Activated CD8-positive, alpha-beta memory T cell treated with anti-CD3 and anti-CD28 coated beads for 48 hours (primary cell): ENCODE data around the gene ACAP1.

ENCODE experiments used
- DNase-seq, 3 experiments: peaks; one replicate each; pipeline ENCODE4 v3.0.0-alpha.2; 2020; ENCODE audit warnings: low read depth in 2 of 3, low spot score in 2 of 3

The ACAP1 gene

DNA sequence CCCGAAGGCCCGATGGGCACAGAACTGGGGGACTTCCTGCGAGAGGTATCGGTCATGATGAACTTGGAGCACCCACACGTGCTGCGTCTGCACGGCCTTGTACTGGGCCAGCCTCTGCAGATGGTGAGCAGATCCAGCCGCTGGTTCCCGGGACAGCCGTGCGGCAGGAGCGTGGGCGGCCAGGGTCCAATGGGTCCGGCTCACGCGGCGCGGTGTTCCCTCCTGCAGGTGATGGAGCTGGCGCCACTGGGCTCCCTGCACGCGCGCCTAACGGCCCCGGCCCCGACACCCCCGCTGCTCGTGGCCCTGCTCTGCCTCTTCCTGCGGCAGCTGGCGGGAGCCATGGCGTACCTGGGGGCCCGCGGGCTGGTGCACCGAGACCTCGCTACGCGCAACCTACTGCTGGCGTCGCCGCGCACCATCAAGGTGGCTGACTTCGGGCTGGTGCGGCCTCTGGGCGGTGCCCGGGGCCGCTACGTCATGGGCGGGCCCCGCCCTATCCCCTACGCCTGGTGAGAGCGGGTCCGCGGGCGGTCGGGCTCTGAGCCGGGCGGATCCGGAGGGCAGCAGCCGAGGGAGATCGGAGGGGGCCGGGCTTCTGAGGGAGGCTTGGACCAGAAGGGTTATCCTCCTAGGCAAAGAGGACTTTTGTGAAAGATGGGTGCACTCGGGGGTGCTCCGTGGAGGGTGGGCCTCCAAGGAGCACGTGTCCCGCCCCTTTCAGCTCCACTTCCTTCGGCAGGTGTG, 47.6 kb downstream of the ACAP1 start:
- DNase-seq: peak; percentile 47 to 68 (median 58)

DNA sequence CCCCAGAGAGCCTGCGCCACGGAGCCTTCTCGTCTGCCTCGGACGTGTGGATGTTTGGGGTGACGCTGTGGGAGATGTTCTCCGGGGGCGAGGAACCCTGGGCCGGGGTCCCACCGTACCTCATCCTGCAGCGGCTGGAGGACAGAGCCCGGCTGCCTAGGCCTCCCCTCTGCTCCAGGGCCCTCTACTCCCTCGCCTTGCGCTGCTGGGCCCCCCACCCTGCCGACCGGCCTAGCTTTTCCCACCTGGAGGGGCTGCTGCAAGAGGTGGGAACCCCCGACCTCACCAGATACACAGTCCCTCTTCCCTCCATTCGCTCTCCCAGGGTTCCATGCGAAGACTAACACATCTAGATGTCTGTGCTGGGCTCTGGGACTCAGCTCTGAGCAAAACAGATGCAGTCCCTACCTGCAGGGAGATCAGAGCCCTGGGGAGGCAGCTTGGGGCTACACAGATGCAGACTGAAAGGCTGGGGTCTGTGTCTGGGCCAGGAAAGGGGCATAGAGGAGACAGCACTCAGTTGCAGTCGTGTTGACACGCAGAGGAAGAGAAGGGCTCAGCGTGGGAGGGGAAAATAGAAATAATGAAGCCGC, 48.3 kb downstream of the ACAP1 start:
- no peak for DNase-seq

DNA sequence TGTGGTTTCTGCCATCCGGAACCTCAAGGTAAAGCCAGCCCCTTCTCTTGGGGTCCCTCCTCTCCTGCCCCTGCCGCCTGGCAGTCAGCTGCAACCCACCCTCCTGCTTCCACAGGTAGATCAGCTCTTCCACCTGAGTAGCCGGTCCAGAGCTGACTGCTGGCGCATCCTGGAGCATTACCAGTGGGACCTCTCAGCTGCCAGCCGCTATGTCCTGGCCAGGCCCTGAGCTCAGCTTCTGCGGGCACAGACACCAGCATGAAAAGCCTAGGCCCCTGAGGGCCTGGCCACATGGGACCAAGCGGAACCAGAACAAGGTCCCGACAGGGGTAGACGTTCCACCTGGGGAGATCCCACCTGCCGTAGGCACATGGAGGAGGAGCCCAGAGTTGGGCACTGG, 52.5 kb downstream of the ACAP1 start:
- DNase-seq: no peak

DNA sequence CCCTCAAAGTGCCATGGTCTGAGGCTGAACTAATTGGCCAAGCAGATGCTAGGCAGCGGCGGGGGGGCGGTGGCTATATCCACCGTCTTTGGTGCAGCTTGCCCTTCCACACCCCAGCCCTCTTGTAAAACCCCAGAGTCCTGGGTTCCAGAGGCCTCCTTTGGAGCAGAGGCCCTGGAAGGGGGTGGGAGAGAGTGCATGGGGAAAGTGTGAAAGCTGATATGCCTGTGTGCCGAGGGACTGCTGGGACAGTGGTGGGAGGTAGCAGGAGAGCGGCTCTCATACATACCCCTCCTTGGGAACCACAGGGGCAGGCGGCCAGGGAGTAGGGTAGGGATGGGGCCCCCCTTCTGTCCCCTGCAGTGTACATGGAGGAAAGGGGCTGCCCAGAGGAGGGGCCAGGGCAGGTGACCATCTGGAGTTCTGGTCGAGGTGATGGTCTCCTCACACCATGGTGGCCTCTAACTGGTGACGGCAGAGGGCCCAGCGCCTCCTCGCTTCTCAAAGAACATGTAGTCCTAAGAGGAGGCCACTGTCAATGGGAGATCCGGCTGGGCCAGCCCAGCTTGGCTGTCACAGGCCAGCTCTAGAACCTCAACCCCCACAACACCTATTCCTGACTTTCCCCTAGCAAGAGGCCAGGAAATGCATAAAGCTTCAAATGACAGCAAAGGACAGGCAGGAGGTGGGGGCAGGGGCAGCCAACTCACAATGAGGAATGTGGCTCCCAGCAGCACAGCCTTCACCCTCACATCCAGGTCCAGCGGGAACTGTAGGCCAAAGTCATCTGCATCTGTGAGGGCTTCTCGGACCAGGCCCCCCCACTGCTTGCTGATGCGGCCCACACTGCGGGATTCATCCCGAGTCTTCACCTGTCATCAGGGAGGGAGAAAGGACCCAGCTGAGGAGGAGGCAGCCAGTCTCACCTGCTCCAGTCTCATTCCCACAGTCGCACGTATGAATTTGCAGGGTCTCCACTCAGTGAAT, 53.9 kb downstream of the ACAP1 start:
- no peak for DNase-seq

GRCh38 chr17:7391307-7391706, 55.0 kb downstream of the ACAP1 start:
- DNase-seq: no peak

DNA sequence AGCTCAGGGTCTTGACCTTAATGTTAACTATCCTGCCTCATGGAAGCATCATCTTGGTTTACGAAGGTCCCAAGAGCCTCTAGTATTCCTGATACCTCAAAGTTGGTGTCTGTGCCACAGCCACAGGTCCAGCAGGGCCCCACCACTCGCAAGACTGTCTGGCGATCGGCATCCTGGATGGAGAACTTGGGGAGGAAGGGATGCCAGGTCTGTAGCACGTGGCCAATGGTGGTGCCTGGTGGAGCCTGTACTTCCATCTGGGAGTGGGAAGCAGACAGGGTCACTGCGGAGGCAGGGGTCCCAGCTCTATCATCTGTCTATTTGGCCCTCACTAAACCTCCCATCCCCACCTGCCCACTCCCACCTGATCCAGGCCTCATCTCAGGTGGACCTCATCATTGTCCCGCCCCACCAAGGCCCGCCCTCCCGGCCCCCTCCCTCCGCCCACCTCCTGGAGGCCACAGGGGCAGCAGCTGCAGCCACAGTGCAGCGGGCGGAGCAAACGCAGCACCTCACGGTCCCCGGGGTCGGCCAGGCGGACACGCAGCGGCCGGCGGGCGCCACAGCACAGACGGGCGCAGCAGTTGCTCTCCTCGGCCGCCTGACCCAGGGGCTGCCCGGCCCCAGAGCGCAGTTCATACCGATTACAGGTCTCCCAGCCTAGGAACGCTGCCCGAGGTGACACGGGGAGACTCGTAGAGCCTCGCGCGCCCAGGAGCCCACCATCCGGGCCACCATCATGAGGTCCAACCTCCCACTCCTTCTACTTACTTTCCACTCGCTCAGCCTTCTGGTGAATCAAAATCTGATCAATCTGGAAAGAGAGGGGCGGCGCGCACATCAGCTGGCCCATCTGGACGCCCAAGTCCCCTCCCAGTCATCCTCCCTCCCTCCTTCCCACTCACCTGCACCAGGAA, 56.6 kb downstream of the ACAP1 start:
- no peak for DNase-seq

DNA sequence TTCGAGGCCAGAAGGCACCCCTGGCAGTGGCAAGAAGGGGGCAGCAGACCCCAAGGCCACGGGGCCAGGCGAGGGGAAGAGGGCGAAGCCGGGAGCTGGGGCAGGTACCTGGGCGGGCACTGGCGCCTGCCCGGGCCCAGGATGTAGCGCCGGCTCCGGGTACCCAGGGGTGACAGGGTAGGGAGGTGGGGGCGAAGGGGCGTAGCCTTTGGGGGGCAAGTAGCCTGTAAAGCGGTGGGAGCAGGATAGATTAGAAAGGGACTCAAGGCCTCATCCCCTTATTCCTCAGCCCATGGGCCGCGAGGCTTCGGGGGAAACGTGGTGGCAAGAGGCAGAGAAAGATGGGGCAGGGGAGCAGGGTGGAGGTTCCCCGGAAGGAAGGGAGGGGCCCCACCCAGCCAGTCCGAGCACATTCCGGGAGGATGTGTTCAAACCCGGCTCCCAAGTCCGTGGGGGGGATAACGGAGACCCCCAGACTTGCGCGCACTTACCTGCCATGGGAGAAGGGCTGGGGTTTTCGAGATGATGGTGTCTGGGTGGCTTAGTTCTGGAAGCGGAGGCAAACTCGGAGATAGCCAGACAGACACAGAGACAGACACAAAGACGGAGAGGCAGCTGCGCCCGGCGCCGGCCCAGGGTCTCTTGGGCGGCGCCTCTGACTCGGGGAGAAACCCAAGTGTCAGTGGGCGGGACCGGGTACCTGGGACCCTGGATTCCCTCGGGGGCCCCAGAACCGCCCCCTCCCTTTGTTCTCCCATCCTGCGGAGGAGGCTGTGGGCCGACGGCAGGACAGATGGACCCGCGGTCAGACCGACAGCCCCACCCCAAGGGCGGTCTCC, 57.5 kb downstream of the ACAP1 start:
- DNase-seq: no peak

GRCh38 chr17:7394452-7395191, 58.3 kb downstream of the ACAP1 start, which contains the start of gene PLSCR3:
TSS of gene PLSCR3 (minus strand) at chr17:7394525. CDS start at chr17:7394110, 415 bp downstream.
- DNase-seq: peak; percentile 61 to 81 (median 79)

GRCh38 chr17:7396147-7396546, 59.8 kb downstream of the ACAP1 start:
- no peak for DNase-seq

GRCh38 chr17:7398612-7399011, 62.3 kb downstream of the ACAP1 start:
- no peak for DNase-seq
